NT2/D1 (cell line): ENCODE measurements around the gene CPEB2.

ENCODE experiments used
- SUZ12 ChIP-seq: IDR thresholded peaks from 2 replicates; pipeline ENCODE4 v1.6.1; 2011; ENCODE audit not compliant: insufficient read length, insufficient read depth; ENCODE audit errors: extremely low read depth
- YY1 ChIP-seq: IDR thresholded peaks from 2 replicates; pipeline ENCODE4 v1.6.1; 2011; ENCODE audit not compliant: insufficient read length, insufficient read depth
- ZNF274 ChIP-seq: IDR thresholded peaks from 2 replicates; pipeline ENCODE4 v1.6.1; 2011; ENCODE audit warnings: mild to moderate bottlenecking, low read depth, low read length

- TF ChIP-seq YY1, result no peak
- no peak for TF ChIP-seq ZNF274
- no peak for TF ChIP-seq SUZ12
Observed at GRCh38 chr4:15106399-15106798, 104.1 kb downstream of the CPEB2 start.
